HepG2 (cell line): ENCODE data around the gene RGS19. TPM values are rescaled to one million over a fixed set of nuclear protein-coding genes. Genes with fewer than 3 reads are reported as not detected.
A peak's percentile ranks its signal among the peaks of the same experiment; 100 is the strongest.

Source experiments
- AGO2 ChIP-seq: fragments of 200-400 bp; formaldehyde crosslinking; optimal IDR thresholded peaks from 2 replicates; pipeline ENCODE3; 2017; ENCODE audit warnings: mild to moderate bottlenecking, low read depth, low read length, moderate library complexity
- KMT2B ChIP-seq: IDR thresholded peaks from 2 replicates; pipeline ENCODE4 v1.6.1; 2016; ENCODE audit warnings: missing genetic modification reagents, missing compliant biosample characterization
- NFAT5 ChIP-seq: sonication (generic); formaldehyde crosslinking; IDR thresholded peaks from 2 replicates; pipeline ENCODE4 v1.4.0; 2020; ENCODE audit warnings: missing genetic modification reagents
- NR2C2 ChIP-seq: sonication (generic); formaldehyde crosslinking; IDR thresholded peaks from 2 replicates; pipeline ENCODE4 v1.4.0; 2020; ENCODE audit warnings: missing genetic modification reagents, mild to moderate bottlenecking, moderate library complexity, borderline replicate concordance
- PHF20 ChIP-seq: sonication (generic); formaldehyde crosslinking; IDR thresholded peaks from 2 replicates; pipeline ENCODE4 v1.5.0; 2020; ENCODE audit warnings: mild to moderate bottlenecking, missing genetic modification reagents
- SRSF1 ChIP-seq: fragments of 200-400 bp; formaldehyde crosslinking; optimal IDR thresholded peaks from 2 replicates; pipeline ENCODE3; 2017; ENCODE audit warnings: mild to moderate bottlenecking, low read depth, low read length, moderate library complexity
- ZNF530 ChIP-seq: sonication (generic); formaldehyde crosslinking; IDR thresholded peaks from 2 replicates; pipeline ENCODE4 v1.5.0; 2020; ENCODE audit warnings: low read depth, mild to moderate bottlenecking, missing genetic modification reagents
- ZNF646 ChIP-seq: sonication (generic); formaldehyde crosslinking; IDR thresholded peaks from 2 replicates; pipeline ENCODE4 v1.9.0; 2021; ENCODE audit warnings: mild to moderate bottlenecking, missing genetic modification reagents
- ZNF788 ChIP-seq: sonication (generic); formaldehyde crosslinking; IDR thresholded peaks from 2 replicates; pipeline ENCODE4 v1.5.0; 2020; ENCODE audit warnings: mild to moderate bottlenecking, missing genetic modification reagents, borderline replicate concordance
- polyA plus RNA-seq, 8 experiments: library from polyadenylated mRNA; depleted of rRNA in 3 of 8; stranded (reverse) in 7 of 8; unstranded in 1 of 8; fragments of >200 nt; fragmentation: Illumina TruSeq in 4 of 8; extraction: Trizol in 4 of 8; gene quantifications; 2 replicates each; pipeline versions ENCODE4 v1.2.1 to v1.2.3, GENCODE V29; 2011 to 2016; ENCODE audit warnings: low read depth in 4 of 8, missing spikeins in 1 of 8, mixed read lengths in 1 of 8; ENCODE audit not compliant: insufficient read depth in 1 of 8
- total RNA-seq, 5 experiments: library from RNA; depleted of rRNA; stranded (reverse); fragments of >200 nt; fragmentation: Illumina TruSeq; extraction: Trizol; gene quantifications; 2 replicates each; pipeline ENCODE4 v1.2.3, GENCODE V29; 2016; ENCODE audit warnings: low read depth in 1 of 5
- TF ChIP-seq, protein P1 (sequence below): sonication (generic); formaldehyde crosslinking; IDR thresholded peaks from 2 replicates; pipeline ENCODE4 v1.4.0; 2020; ENCODE audit warnings: missing genetic modification reagents
- TF ChIP-seq, protein P2 (sequence below): sonication (generic); formaldehyde crosslinking; IDR thresholded peaks from 2 replicates; pipeline ENCODE4 v1.8.0; 2022; ENCODE audit warnings: mild to moderate bottlenecking, missing genetic modification reagents, moderate library complexity
- TF ChIP-seq, protein P3 (sequence below): IDR thresholded peaks from 2 replicates; pipeline ENCODE4 v1.6.1; 2016; ENCODE audit warnings: mild to moderate bottlenecking, missing biosample characterization, missing genetic modification reagents

RGS19 gene
- total and polyA plus RNA-seq, 2 of the 13 experiments (the other 11 are each of a cell fraction or from before 2014, with no cell fraction given): 10.7 to 11.9 TPM

DNA sequence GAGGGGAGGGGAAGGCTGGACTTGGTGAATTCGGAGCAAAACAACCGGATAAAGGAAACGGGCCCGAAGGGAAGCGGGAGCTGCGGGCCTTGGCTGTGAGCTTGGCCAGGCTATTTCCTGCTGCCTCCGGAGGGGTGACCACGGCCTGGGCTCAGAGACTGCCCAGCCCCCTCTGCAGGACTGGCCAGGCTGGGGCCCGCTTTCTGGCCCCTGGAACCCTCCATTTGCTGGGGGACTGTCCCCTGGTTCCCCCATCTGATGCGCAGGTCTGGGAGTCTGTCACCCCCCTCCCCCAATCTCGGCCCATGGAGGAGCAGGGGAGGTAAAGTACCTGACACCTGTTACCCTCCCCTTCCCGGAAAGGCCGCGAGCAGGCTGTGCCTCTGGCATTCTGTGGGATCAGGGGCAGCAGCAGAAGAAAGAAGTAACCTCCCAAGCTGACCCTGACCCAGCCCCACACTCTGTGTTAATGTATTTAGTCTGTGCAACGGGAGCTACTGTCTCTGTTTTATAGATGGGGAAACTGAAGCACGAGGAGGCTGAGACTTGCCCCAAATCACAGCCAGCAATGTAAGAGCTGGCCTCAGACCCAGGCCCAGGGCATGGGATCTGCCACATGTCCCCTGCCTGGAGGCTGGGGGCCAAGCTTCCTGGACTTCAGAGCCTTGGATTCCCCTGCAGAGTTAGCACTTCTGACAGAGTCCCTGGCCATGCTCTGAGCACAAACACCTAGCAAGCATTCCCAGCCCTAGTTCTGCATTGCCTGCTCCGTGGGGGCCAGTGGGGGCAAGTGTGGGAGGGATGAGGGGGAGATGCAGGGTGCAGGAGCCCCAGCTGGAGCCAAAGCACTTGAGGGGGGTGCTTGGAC, 39.8 kb downstream of the RGS19 start (continued):
- peak; percentile 38 for TF ChIP-seq AGO2
- TF ChIP-seq, protein P1, sequence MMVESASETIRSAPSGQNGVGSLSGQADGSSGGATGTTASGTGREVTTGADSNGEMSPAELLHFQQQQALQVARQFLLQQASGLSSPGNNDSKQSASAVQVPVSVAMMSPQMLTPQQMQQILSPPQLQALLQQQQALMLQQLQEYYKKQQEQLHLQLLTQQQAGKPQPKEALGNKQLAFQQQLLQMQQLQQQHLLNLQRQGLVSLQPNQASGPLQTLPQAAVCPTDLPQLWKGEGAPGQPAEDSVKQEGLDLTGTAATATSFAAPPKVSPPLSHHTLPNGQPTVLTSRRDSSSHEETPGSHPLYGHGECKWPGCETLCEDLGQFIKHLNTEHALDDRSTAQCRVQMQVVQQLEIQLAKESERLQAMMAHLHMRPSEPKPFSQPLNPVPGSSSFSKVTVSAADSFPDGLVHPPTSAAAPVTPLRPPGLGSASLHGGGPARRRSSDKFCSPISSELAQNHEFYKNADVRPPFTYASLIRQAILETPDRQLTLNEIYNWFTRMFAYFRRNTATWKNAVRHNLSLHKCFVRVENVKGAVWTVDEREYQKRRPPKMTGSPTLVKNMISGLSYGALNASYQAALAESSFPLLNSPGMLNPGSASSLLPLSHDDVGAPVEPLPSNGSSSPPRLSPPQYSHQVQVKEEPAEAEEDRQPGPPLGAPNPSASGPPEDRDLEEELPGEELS (CRISPR knock-in tag): no peak
- TF ChIP-seq ZNF788 (CRISPR knock-in tag): no peak
- peak; percentile 46 for TF ChIP-seq ZNF646 (CRISPR knock-in tag)
- TF ChIP-seq KMT2B (CRISPR knock-in tag): no peak
- no peak for TF ChIP-seq NR2C2 (CRISPR knock-in tag)
- no peak for TF ChIP-seq PHF20 (CRISPR knock-in tag)
- TF ChIP-seq NFAT5: no peak
- TF ChIP-seq, protein P2, sequence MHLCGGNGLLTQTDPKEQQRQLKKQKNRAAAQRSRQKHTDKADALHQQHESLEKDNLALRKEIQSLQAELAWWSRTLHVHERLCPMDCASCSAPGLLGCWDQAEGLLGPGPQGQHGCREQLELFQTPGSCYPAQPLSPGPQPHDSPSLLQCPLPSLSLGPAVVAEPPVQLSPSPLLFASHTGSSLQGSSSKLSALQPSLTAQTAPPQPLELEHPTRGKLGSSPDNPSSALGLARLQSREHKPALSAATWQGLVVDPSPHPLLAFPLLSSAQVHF (CRISPR knock-in tag): no peak
- no peak for TF ChIP-seq SRSF1
- no peak for TF ChIP-seq ZNF530 (CRISPR knock-in tag)
- TF ChIP-seq, protein P3, sequence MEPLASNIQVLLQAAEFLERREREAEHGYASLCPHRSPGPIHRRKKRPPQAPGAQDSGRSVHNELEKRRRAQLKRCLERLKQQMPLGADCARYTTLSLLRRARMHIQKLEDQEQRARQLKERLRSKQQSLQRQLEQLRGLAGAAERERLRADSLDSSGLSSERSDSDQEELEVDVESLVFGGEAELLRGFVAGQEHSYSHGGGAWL (CRISPR knock-in tag): peak; percentile 33
